Peyer's patch (tissue), 4 donors: Measurements from ENCODE around the gene BCL2L2. TPM values are rescaled to one million over a fixed set of nuclear protein-coding genes. Genes with fewer than 3 reads are reported as not detected.
A peak's percentile ranks its signal among the peaks of the same experiment; 100 is the strongest.

ENCODE experiments used
- DNase-seq, 3 donors: peaks; one replicate each; pipeline ENCODE4 v3.0.0-alpha.2; 2017 to 2019
- H3K27ac ChIP-seq, 4 donors: fragments of 200-600 bp; sonication (generic); one replicate each; pipeline ENCODE4 v1.5.1; 2016 to 2019
- H3K27me3 ChIP-seq, 2 donors: fragments of 200-600 bp; sonication (generic); one replicate each; pipeline ENCODE4 v1.5.1; 2019
- H3K36me3 ChIP-seq, 3 donors: fragments of 200-600 bp; sonication (generic); one replicate each; pipeline ENCODE4 v1.5.1; 2016 to 2019
- H3K4me1 ChIP-seq, 4 donors: fragments of 200-600 bp; sonication (generic); one replicate each; pipeline ENCODE4 v1.5.1; 2016 to 2019
- H3K4me3 ChIP-seq, 4 donors: fragments of 200-600 bp; sonication (generic); 1 replicate in 3 of 4; 2 replicates in 1 of 4; pipeline ENCODE4 v1.5.1; 2016 to 2019; ENCODE audit warnings: mild to moderate bottlenecking in 1 of 4
- H3K9me3 ChIP-seq, 4 donors: fragments of 200-600 bp; sonication (generic); one replicate each; pipeline ENCODE4 v1.5.1; 2016 to 2019; ENCODE audit warnings: mild to moderate bottlenecking in 1 of 4
- POLR2A ChIP-seq, 2 donors: fragments of 450-650 bp; IDR thresholded peaks; one replicate each; pipeline ENCODE4 v1.5.1; 2017; ENCODE audit warnings: antibody characterized with exemption in 2 of 2, mild to moderate bottlenecking in 2 of 2, moderate library complexity in 2 of 2
- total RNA-seq, 4 donors: library from RNA; depleted of rRNA; stranded (reverse); fragments of >200 nt; gene quantifications; one replicate each; pipeline ENCODE4 v1.1.0, GENCODE V29; 2016
- TF ChIP-seq, protein P1 (sequence below), 6 experiments: fragments of 450-650 bp in 4 of 6; fragments of 200-600 bp in 2 of 6; sonication (generic) in 1 of 6; IDR thresholded peaks; one replicate each; pipeline ENCODE4 v1.5.1; 2017 to 2019; ENCODE audit warnings: antibody characterized with exemption in 6 of 6, mild to moderate bottlenecking in 3 of 6, moderate library complexity in 1 of 6

The BCL2L2 gene
- total RNA-seq, 4 donors from 2014 or later = 29.9 to 43.1 (median 32.0) TPM

DNA sequence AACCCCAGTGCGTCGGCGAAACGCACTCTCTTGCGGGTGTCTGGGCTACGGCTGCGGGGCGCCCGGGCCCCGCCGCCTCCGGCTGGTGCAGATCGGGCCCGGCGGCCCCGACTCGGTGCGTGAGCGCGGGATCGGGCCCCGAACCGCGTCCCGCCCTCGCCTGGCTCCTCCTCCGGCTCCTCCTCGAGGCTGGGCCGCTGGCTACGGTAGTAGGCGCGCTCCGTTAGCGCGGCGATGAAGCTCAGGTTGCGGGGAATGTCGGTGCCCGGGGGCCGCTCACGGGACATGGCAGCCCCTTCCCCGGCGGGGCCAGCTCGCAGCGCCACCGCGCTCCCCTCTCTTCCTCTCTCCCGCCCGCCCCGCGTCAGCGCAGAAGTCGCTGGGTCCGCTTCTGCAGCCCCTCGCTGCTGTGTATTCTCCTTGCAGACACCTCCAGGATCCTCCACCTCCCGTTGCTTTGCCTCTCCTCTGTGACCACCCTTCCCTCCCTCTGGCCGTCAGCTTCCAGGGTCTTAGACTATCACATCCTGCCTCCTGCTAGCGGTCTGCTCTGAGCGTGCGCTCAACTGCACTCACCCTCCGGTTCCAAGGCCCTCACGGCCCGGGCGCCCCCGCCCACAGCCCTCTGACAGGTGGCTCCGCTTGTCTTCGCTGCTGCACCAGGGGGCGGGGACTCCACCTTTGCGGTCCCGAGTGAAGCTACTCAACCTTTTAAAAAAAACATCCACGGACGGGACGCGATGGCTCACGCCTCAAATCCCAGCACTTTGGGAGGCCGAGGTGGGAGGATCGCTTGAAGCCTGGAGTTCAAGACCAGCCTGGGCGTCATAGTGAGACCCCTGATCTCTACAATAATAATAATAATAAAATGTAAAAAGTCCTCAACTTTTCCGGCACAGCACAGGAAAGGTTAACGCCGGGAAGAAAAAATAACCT is 4.1 kb upstream of the BCL2L2 start, which contains the start of gene PPP1R3E:
Gene PPP1R3E (minus strand): TSS at position 570 of the 936 bp plus-strand sequence. CDS start 283 bp downstream, at position 287.
- Histone ChIP-seq H3K27ac (peak within 1 kb of the TSS; percentile 97 to 100 (median 100)), H3K4me3 (peak within 1 kb of the TSS; percentile 76 to 96 (median 82)), H3K36me3 (peaks cover 0 to 13% (median 0%) of the 10 kb centered on the region in 3 donors), H3K4me1 (peaks cover 0 to 29% (median 5%) of the 10 kb centered on the region in 4 donors), H3K9me3 (no peaks in the 10 kb centered on the region), H3K27me3 (no peaks in the 10 kb centered on the region)
- TF ChIP-seq, protein P1, sequence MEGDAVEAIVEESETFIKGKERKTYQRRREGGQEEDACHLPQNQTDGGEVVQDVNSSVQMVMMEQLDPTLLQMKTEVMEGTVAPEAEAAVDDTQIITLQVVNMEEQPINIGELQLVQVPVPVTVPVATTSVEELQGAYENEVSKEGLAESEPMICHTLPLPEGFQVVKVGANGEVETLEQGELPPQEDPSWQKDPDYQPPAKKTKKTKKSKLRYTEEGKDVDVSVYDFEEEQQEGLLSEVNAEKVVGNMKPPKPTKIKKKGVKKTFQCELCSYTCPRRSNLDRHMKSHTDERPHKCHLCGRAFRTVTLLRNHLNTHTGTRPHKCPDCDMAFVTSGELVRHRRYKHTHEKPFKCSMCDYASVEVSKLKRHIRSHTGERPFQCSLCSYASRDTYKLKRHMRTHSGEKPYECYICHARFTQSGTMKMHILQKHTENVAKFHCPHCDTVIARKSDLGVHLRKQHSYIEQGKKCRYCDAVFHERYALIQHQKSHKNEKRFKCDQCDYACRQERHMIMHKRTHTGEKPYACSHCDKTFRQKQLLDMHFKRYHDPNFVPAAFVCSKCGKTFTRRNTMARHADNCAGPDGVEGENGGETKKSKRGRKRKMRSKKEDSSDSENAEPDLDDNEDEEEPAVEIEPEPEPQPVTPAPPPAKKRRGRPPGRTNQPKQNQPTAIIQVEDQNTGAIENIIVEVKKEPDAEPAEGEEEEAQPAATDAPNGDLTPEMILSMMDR (IDR thresholded peaks at IDR 0.05) = no peak
- TF ChIP-seq POLR2A (IDR thresholded peaks at IDR 0.05) = peak in 1 of 2 donors; percentile 14
- peak; percentile 88 to 96 (median 96) for DNase-seq

DNA sequence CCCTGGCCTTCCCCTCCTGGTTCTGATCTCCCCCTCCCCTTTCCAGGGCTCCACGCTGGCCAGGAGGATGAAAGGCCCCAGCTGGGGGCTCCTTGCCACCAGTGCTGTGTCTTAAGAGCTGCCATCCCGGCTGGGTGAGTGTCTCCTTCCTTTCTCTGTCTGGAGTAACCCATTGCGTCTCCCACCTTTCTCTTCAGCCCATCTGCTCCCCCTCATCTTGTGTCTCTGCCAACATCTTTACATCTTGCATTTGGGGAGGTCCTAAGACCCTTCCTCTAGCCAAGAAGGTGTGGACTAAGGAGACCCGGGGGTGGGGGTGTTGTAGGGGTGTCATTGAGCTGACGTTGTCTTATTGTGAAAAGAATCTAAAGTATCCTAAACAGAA is 505 bp downstream of the BCL2L2 start:
- TF ChIP-seq, protein P1 (IDR thresholded peaks at IDR 0.05) = no peak
- no peak for TF ChIP-seq POLR2A (IDR thresholded peaks at IDR 0.05)
- Histone ChIP-seq H3K36me3 (peaks cover 0 to 36% (median 0%) of the 10 kb centered on the region in 3 donors), H3K27ac (peak overlapping the region; percentile 77 to 89 (median 85)), H3K9me3 (no peaks in the 10 kb centered on the region), H3K27me3 (no peaks in the 10 kb centered on the region), H3K4me1 (peaks cover 0 to 37% (median 4%) of the 10 kb centered on the region in 4 donors), H3K4me3 (peak overlapping the region; percentile 53 to 75 (median 62))
- DNase-seq = no peak

DNA sequence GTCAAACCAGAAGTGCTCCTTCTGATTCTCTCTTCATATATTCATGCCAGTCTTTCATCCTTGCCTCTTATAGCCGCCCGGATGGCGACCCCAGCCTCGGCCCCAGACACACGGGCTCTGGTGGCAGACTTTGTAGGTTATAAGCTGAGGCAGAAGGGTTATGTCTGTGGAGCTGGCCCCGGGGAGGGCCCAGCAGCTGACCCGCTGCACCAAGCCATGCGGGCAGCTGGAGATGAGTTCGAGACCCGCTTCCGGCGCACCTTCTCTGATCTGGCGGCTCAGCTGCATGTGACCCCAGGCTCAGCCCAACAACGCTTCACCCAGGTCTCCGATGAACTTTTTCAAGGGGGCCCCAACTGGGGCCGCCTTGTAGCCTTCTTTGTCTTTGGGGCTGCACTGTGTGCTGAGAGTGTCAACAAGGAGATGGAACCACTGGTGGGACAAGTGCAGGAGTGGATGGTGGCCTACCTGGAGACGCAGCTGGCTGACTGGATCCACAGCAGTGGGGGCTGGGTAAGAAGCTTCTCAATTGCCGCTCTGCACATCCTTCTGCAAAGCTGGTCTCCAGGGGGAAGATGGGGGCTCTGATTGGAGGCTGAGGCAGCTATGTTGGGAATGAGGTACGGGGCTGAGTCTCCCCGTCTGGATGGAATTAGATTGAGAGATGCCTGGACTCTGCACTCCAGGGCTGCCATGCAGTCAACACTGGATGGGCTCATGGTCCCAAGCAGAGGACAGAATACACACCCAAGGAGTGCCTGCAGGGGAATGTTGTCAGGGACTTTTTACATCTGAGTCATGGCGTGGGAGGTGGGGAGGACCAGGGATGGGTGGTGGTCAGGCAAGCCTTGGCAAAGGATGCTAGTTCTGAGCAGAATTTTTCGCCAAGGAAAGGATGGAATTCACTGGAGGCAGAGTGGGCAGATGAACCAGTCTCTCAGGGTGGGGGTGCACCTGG is 1.3 kb downstream of the BCL2L2 start:
- peaks cover 0 to 36% (median 0%) of the 10 kb centered on the region in 3 donors for H3K36me3 ChIP-seq
- peak overlapping the region in 2 of 4 donors; percentile 69 to 75 for H3K4me3 ChIP-seq
- H3K27ac ChIP-seq = no peak overlapping the region
- TF ChIP-seq, protein P1 (IDR thresholded peaks at IDR 0.05) = no peak
- TF ChIP-seq POLR2A (IDR thresholded peaks at IDR 0.05) = no peak
- DNase-seq = no peak
- no peaks in the 10 kb centered on the region for H3K9me3 ChIP-seq
- peaks cover 0 to 37% (median 4%) of the 10 kb centered on the region in 4 donors for H3K4me1 ChIP-seq
- no peaks in the 10 kb centered on the region for H3K27me3 ChIP-seq

DNA sequence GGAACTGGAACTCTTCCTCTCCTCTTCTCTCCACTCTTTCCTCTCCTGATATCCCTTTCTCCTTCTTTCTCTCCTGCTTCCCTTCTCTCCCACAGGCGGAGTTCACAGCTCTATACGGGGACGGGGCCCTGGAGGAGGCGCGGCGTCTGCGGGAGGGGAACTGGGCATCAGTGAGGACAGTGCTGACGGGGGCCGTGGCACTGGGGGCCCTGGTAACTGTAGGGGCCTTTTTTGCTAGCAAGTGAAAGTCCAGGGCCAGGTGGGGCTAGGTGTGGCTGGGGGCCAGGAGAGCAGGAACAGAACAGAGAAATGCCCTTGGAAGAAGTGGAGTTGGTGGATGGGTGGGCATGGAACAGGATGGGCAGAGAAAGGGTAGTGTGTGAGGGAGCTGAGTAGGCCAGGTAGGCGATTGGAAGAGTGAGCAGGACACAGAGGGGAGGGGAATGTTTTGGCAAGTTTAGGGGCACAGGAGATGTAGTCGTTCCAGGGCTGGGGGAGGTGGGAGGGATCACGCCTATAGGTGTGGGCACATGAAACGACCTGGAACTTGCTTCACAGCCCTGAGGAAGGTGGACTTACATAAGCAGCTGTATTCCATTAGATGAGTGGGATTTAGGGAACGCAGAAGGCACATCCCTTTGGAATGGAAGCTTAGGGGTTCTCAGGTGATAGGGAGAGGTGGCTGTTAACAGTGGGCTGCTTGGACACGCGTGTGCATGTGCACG is 2.2 kb downstream of the BCL2L2 start:
- DNase-seq = no peak
- peak overlapping the region in 1 of 4 donors; percentile 69 for H3K4me3 ChIP-seq
- TF ChIP-seq, protein P1 (IDR thresholded peaks at IDR 0.05) = no peak
- no peak for TF ChIP-seq POLR2A (IDR thresholded peaks at IDR 0.05)
- no peaks in the 10 kb centered on the region for H3K9me3 ChIP-seq
- H3K4me1 ChIP-seq = peaks cover 0 to 37% (median 4%) of the 10 kb centered on the region in 4 donors
- H3K27ac ChIP-seq = no peak overlapping the region
- H3K36me3 ChIP-seq = peaks cover 0 to 36% (median 0%) of the 10 kb centered on the region in 3 donors
- H3K27me3 ChIP-seq = no peaks in the 10 kb centered on the region
